Keratinocyte (primary cell): ENCODE data around the gene RGMA. TPM values are rescaled to one million over a fixed set of nuclear protein-coding genes. Genes with fewer than 3 reads are reported as not detected.
"Not testable (repeated sequence)": the region's sequence is repeated elsewhere in the genome, so short reads cannot be mapped to it uniquely, and the experiment has no call there.

Source experiments
- DNase-seq: peaks from one replicate; pipeline ENCODE4 v3.0.0-alpha.2; 2011; ENCODE audit warnings: low read depth, missing footprints, low spot score
- FAIRE-seq: peaks from 2 replicates; lab custom pipeline; 2011; peaks lifted over from hg19 to GRCh38; lab: Jason Lieb, UNC
- H2AFZ ChIP-seq: 2 replicates; pipeline ENCODE4 v1.6.0; 2012; ENCODE audit warnings: low read length, control low read depth, inconsistent platforms; ENCODE audit not compliant: control insufficient read depth
- H3K27ac ChIP-seq: 2 replicates; pipeline ENCODE4 v1.5.1; 2011; ENCODE audit warnings: low read length; ENCODE audit not compliant: control insufficient read depth, insufficient read depth
- H3K27me3 ChIP-seq: 3 replicates; pipeline ENCODE4 v1.6.0; 2011; ENCODE audit warnings: low read length; ENCODE audit not compliant: control insufficient read depth, insufficient read depth; ENCODE audit errors: extremely low read depth
- H3K36me3 ChIP-seq, 2 experiments: 2 replicates in 1 of 2; 3 replicates in 1 of 2; pipeline ENCODE4 v1.5.1; 2011; ENCODE audit warnings: low read length in 2 of 2, mild to moderate bottlenecking in 1 of 2; ENCODE audit not compliant: control insufficient read depth in 2 of 2, insufficient read depth in 2 of 2; ENCODE audit errors: extremely low read depth in 1 of 2
- H3K4me1 ChIP-seq: 3 replicates; pipeline ENCODE4 v1.5.1; 2011; ENCODE audit warnings: low read length; ENCODE audit not compliant: control insufficient read depth, insufficient read depth; ENCODE audit errors: extremely low read depth
- H3K4me2 ChIP-seq: 3 replicates; pipeline ENCODE4 v1.6.0; 2011; ENCODE audit warnings: low read depth, low read length; ENCODE audit not compliant: control insufficient read depth, insufficient read depth; ENCODE audit errors: extremely low read depth
- H3K4me3 ChIP-seq, 3 experiments: fragments of 200-600 bp in 1 of 3; sonication (generic) in 1 of 3; 2 replicates in 2 of 3; 3 replicates in 1 of 3; pipeline ENCODE4 v1.5.1; 2011 to 2016; ENCODE audit warnings: low read length in 3 of 3, mild to moderate bottlenecking in 3 of 3, control low read depth in 2 of 3, inconsistent platforms in 1 of 3, low read depth in 1 of 3, mixed read lengths in 1 of 3, mixed run types in 1 of 3, moderate library complexity in 1 of 3; ENCODE audit not compliant: control insufficient read depth in 2 of 3, insufficient read depth in 2 of 3; ENCODE audit errors: extremely low read depth in 1 of 3
- H3K79me2 ChIP-seq: 2 replicates; pipeline ENCODE4 v1.6.0; 2012; ENCODE audit warnings: low read length; ENCODE audit not compliant: control insufficient read depth, insufficient read depth
- H3K9ac ChIP-seq: 3 replicates; pipeline ENCODE4 v1.6.0; 2011; ENCODE audit warnings: low read length; ENCODE audit not compliant: control insufficient read depth, insufficient read depth; ENCODE audit errors: extremely low read depth
- H3K9me1 ChIP-seq: 3 replicates; pipeline ENCODE4 v1.6.0; 2011; ENCODE audit warnings: low read length; ENCODE audit not compliant: control insufficient read depth, insufficient read depth; ENCODE audit errors: extremely low read depth
- H3K9me3 ChIP-seq: 2 replicates; pipeline ENCODE4 v1.5.1; 2012; ENCODE audit warnings: low read depth, low read length; ENCODE audit not compliant: control insufficient read depth
- H4K20me1 ChIP-seq: 3 replicates; pipeline ENCODE4 v1.6.0; 2011; ENCODE audit warnings: low read length; ENCODE audit not compliant: control insufficient read depth, insufficient read depth; ENCODE audit errors: extremely low read depth
- CTCF ChIP-seq, 3 experiments: IDR thresholded peaks in 1 of 3; conservative IDR thresholded peaks in 1 of 3; optimal IDR thresholded peaks in 1 of 3; 2 replicates in 2 of 3; 3 replicates in 1 of 3; pipeline versions ENCODE3 to v1.5.1; 2011; ENCODE audit warnings: low read length in 3 of 3, mild to moderate bottlenecking in 3 of 3, moderate library complexity in 2 of 3, control low read depth in 1 of 3, inconsistent platforms in 1 of 3; ENCODE audit not compliant: insufficient read depth in 2 of 3; ENCODE audit errors: extremely low read depth in 1 of 3
- EZH2 ChIP-seq: IDR thresholded peaks from one replicate; pipeline ENCODE4 v1.6.1; 2012; ENCODE audit warnings: inconsistent platforms, mild to moderate bottlenecking, low read length, moderate library complexity
- dilution Hi-C: fragments of 300-500 bp; cut with MboI; formaldehyde crosslinking; loops from one replicate; pipeline ENCODE4 v1.7.0; 2020; ENCODE audit warnings: low sequenced_read_pairs; ENCODE audit not compliant: extremely low pct_ligation_motif_present
- polyA plus RNA-seq, 5 experiments: library from polyadenylated mRNA; depleted of rRNA in 3 of 5; stranded (reverse) in 3 of 5; stranded (forward) in 1 of 5; unstranded in 1 of 5; fragments of >200 nt; gene quantifications; 1 replicate in 1 of 5; 2 replicates in 3 of 5; 3 replicates in 1 of 5; pipeline versions ENCODE4 v1.2.1 to v1.2.3, GENCODE V29; 2011 to 2012; ENCODE audit warnings: missing spikeins in 2 of 5, low read depth in 1 of 5, low replicate concordance in 1 of 5

The RGMA gene
- polyA plus RNA-seq, 1 donor (not counting 4 experiments of a cell fraction or from before 2014, with no cell fraction given) = 0.18 TPM

DNA sequence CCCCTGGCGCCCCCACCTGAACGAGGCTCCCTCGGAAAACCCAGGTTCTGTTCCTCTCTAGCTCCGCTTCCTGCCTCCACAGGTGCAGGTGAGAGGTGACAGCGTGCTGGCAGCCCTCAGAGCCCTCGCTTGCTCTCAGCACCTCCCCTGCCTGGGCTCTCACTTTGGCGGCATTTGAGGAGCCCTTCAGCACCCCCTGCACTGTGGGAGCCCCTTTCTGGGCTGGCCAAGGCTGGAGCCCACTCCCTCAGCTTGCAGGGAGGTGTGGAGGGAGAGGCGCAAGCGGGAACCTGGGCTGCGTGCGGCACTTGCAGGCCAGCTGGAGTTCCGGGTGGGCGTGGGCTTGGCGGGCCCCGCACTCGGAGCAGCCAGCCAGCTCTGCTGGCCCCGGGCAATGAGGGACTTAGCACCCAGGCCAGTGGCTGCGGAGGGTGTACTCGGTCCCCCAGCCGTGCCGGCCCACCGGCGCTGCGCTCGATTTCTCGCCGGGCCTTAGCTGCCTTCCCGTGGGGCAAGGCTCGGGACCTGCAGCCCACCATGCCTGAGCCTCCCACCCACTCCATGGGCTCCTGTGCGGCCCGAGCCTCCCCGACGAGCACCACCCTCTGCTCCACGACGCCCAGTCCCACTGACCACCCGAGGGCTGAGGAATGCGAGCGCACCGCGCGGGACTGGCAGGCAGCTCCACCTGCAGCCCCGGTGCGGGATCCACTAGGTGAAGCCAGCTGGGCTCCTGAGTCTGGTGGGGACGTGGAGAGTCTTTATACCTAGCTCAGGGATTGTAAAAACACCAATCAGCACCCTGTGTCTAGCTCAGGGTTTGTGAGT, 57.2 kb downstream of the RGMA start:
- H3K4me3 ChIP-seq, H3K79me2 ChIP-seq, H3K27ac ChIP-seq, dilution Hi-C loops, H3K4me2 ChIP-seq, H4K20me1 ChIP-seq, H3K9ac ChIP-seq, H3K9me1 ChIP-seq, H3K36me3 ChIP-seq, DNase-seq, H3K9me3 ChIP-seq, FAIRE-seq, H3K27me3 ChIP-seq, H2AFZ ChIP-seq: not testable (repeated sequence)
- H3K4me1 ChIP-seq = peaks cover 34% of the 10 kb centered on the region

- no peak for TF ChIP-seq CTCF (optimal IDR thresholded peaks at IDR 0.05 in 1 of 3, IDR thresholded peaks at IDR 0.05 in 1 of 3, conservative IDR thresholded peaks at IDR 0.05 in 1 of 3; ENCODE audit: extremely low read depth in 1 of 3, insufficient read depth in 2 of 3, low read length in 3 of 3)
- no peak for TF ChIP-seq EZH2
- H3K27me3 ChIP-seq = no peaks in the 10 kb centered on the region
- H3K9me1 ChIP-seq = peaks cover 9% of the 10 kb centered on the region
- dilution Hi-C loops = no loop called here
- DNase-seq (no peak), FAIRE-seq (no peak)
- no peak overlapping the region for H2AFZ ChIP-seq
- H3K79me2 ChIP-seq = peaks cover 2% of the 10 kb centered on the region
- no peak overlapping the region for H3K4me3 ChIP-seq
- peaks cover 8 to 13% of the 10 kb centered on the region in 2 experiments for H3K36me3 ChIP-seq
- H3K4me1 ChIP-seq = peaks cover 34% of the 10 kb centered on the region
- no peak overlapping the region for H3K4me2 ChIP-seq
- no peak overlapping the region for H3K27ac ChIP-seq
- H4K20me1 ChIP-seq = peaks cover 14% of the 10 kb centered on the region
- no peak overlapping the region for H3K9ac ChIP-seq
- no peaks in the 10 kb centered on the region for H3K9me3 ChIP-seq
Observed at GRCh38 chr15:93031103-93031464, 57.9 kb downstream of the RGMA start.
